Gastrocnemius medialis (tissue), 4 donors: ENCODE results near the gene RRAS2. TPM values are rescaled to one million over a fixed set of nuclear protein-coding genes. Genes with fewer than 3 reads are reported as not detected.
A peak's percentile ranks its signal among the peaks of the same experiment; 100 is the strongest.

Experiments used
- ATAC-seq, 2 donors: fragments of 150-250 bp; one replicate each; pipeline ENCODE4 v1.9.1; 2016
- DNase-seq, 2 donors: peaks; one replicate each; pipeline ENCODE4 v3.0.0-alpha.2; 2019
- H3K27ac ChIP-seq, 4 donors: fragments of 200-600 bp; sonication (generic); 1 replicate in 1 of 4; 2 replicates in 3 of 4; pipeline ENCODE4 v1.5.1; 2016 to 2018; ENCODE audit warnings: mild to moderate bottlenecking in 2 of 4, moderate library complexity in 1 of 4
- H3K27me3 ChIP-seq, 3 donors: fragments of 200-600 bp; sonication (generic) in 2 of 3; 1 replicate in 1 of 3; 2 replicates in 2 of 3; pipeline versions ENCODE4 v1.5.1 to v1.6.0; 2016 to 2019; ENCODE audit warnings: mild to moderate bottlenecking in 1 of 3, moderate library complexity in 1 of 3
- H3K36me3 ChIP-seq, 2 donors: fragments of 200-600 bp; sonication (generic) in 1 of 2; one replicate each; pipeline ENCODE4 v1.5.1; 2017 to 2018
- H3K4me1 ChIP-seq, 2 donors: fragments of 200-600 bp; sonication (generic) in 1 of 2; one replicate each; pipeline ENCODE4 v1.5.1; 2016 to 2017; ENCODE audit warnings: mild to moderate bottlenecking in 2 of 2
- H3K4me3 ChIP-seq, 4 donors: fragments of 200-600 bp; sonication (generic) in 3 of 4; 1 replicate in 1 of 4; 2 replicates in 3 of 4; pipeline ENCODE4 v1.5.1; 2016 to 2019; ENCODE audit warnings: mild to moderate bottlenecking in 2 of 4
- H3K9me3 ChIP-seq, 3 donors: fragments of 200-600 bp; sonication (generic) in 2 of 3; 1 replicate in 1 of 3; 2 replicates in 2 of 3; pipeline ENCODE4 v1.5.1; 2016 to 2019
- CTCF ChIP-seq, 5 experiments: fragments of 450-650 bp in 3 of 5; fragments of 200-600 bp in 2 of 5; sonication (generic) in 2 of 5; IDR thresholded peaks in 4 of 5; conservative IDR thresholded peaks in 1 of 5; 1 replicate in 4 of 5; 2 replicates in 1 of 5; pipeline ENCODE4 v1.5.1; 2016 to 2019; ENCODE audit warnings: antibody characterized with exemption in 5 of 5, mild to moderate bottlenecking in 3 of 5, moderate library complexity in 3 of 5
- POLR2A ChIP-seq, 2 donors: fragments of 450-650 bp; IDR thresholded peaks; one replicate each; pipeline ENCODE4 v1.6.1; 2017; ENCODE audit warnings: antibody characterized with exemption in 2 of 2, mild to moderate bottlenecking in 2 of 2, moderate library complexity in 2 of 2
- in situ Hi-C, 4 donors: fragments of 200-750 bp; cut with MboI; loops; one replicate each; pipeline versions ENCODE4 v1.15.0 to v1.8.0; 2017; ENCODE audit warnings: low sequenced_read_pairs in 4 of 4
- intact Hi-C: fragments of 100-400 bp; cut with DNase I; formaldehyde crosslinking; loops from one replicate; pipeline ENCODE4 v1.15.1; 2023; ENCODE audit warnings: low total_unique reads
- total RNA-seq, 4 donors: library from RNA; depleted of rRNA; stranded (reverse); fragments of >200 nt; gene quantifications; one replicate each; pipeline versions ENCODE4 v1.1.0 to v1.2.3, GENCODE V29; 2016

The RRAS2 gene
- total RNA-seq, 4 donors from 2014 or later = 52.8 to 81.9 (median 59.8) TPM

GRCh38 chr11:14312736-14313438 is 46.1 kb downstream of the RRAS2 start:
- H3K4me1 ChIP-seq = peaks cover 32 to 39% of the 10 kb centered on the region in 2 donors
- no peak overlapping the region for H3K27ac ChIP-seq

GRCh38 chr11:14310679-14311078 is 48.3 kb downstream of the RRAS2 start:
- intact Hi-C loops (no loop called here), in situ Hi-C loops (no loop called here)
- Histone ChIP-seq H3K4me3 (no peak overlapping the region), H3K27me3 (no peaks in the 10 kb centered on the region), H3K27ac (peak overlapping the region in 1 of 4 donors; percentile 56), H3K4me1 (peaks cover 35 to 41% of the 10 kb centered on the region in 2 donors), H3K36me3 (no peaks in the 10 kb centered on the region), H3K9me3 (no peaks in the 10 kb centered on the region)
- DNase-seq (no peak), ATAC-seq (no peak)
- no peak for TF ChIP-seq POLR2A (IDR thresholded peaks at IDR 0.05)
- no peak for TF ChIP-seq CTCF (IDR thresholded peaks at IDR 0.05 in 4 of 5, conservative IDR thresholded peaks at IDR 0.05 in 1 of 5)

More at GRCh38 chr11:14312736-14313438, 46.1 kb downstream of the RRAS2 start:
- H3K9me3 ChIP-seq = no peaks in the 10 kb centered on the region
- TF ChIP-seq CTCF (IDR thresholded peaks at IDR 0.05 in 4 of 5, conservative IDR thresholded peaks at IDR 0.05 in 1 of 5) = no peak
- no peak for ATAC-seq
- no peaks in the 10 kb centered on the region for H3K36me3 ChIP-seq
- in situ Hi-C loops (no loop called here), intact Hi-C loops (no loop called here)
- no peak overlapping the region for H3K4me3 ChIP-seq
- no peak for DNase-seq
- H3K27me3 ChIP-seq = no peaks in the 10 kb centered on the region

- Histone ChIP-seq H3K9me3 (no peaks in the 10 kb centered on the region), H3K4me1 (peaks cover 44 to 48% of the 10 kb centered on the region in 2 donors), H3K27me3 (no peaks in the 10 kb centered on the region), H3K27ac (peak overlapping the region; percentile 22 to 72 (median 48)), H3K4me3 (no peak overlapping the region), H3K36me3 (no peaks in the 10 kb centered on the region)
- DNase-seq (peak in 1 of 2 donors; percentile 17), ATAC-seq (peak; percentile 75 to 82)
- TF ChIP-seq CTCF (IDR thresholded peaks at IDR 0.05 in 4 of 5, conservative IDR thresholded peaks at IDR 0.05 in 1 of 5) (no peak), POLR2A (IDR thresholded peaks at IDR 0.05) (no peak)
- intact Hi-C loops (loop anchor here (10.0 kb wide), 1 partner anchor 115 kb away; no protein-coding TSS in a partner anchor), in situ Hi-C loops (no loop called here)
Measured at GRCh38 chr11:14309425-14310192, 49.4 kb downstream of the RRAS2 start.

GRCh38 chr11:14308897-14309387 is 50.0 kb downstream of the RRAS2 start:
- peaks cover 42 to 48% of the 10 kb centered on the region in 2 donors for H3K4me1 ChIP-seq
- in situ Hi-C loops = no loop called here

More at GRCh38 chr11:14308897-14309387, 50.0 kb downstream of the RRAS2 start:
- DNase-seq (no peak), ATAC-seq (no peak)
- Histone ChIP-seq H3K4me3 (no peak overlapping the region), H3K27me3 (no peaks in the 10 kb centered on the region), H3K9me3 (no peaks in the 10 kb centered on the region), H3K36me3 (no peaks in the 10 kb centered on the region), H3K27ac (peak overlapping the region; percentile 22 to 72 (median 48))
- intact Hi-C loops = loop anchor here (10.0 kb wide), 1 partner anchor 116 kb away; no protein-coding TSS in a partner anchor
- TF ChIP-seq POLR2A (IDR thresholded peaks at IDR 0.05) = no peak
- TF ChIP-seq CTCF (IDR thresholded peaks at IDR 0.05 in 4 of 5, conservative IDR thresholded peaks at IDR 0.05 in 1 of 5) = no peak
